Fibroblast of pulmonary artery (primary cell): ENCODE data around the gene NACC1.
"Not testable (repeated sequence)": the region's sequence is repeated elsewhere in the genome, so short reads cannot be mapped to it uniquely, and the experiment has no call there.

Source experiments
- DNase-seq: peaks from one replicate; pipeline ENCODE4 v3.0.0-alpha.2; 2010; ENCODE audit warnings: low read depth
- H3K4me3 ChIP-seq: replicated peaks from 2 replicates; pipeline ENCODE4 v1.5.1; 2011; ENCODE audit warnings: low read depth, mild to moderate bottlenecking, control low read depth, low read length, moderate library complexity
- CTCF ChIP-seq: IDR thresholded peaks from 2 replicates; pipeline ENCODE4 v1.5.1; 2011; ENCODE audit warnings: mild to moderate bottlenecking, control low read depth, low read length, inconsistent platforms; ENCODE audit errors: missing control alignments

NACC1 gene

GRCh38 chr19:13172346-13173138 lies 54.5 kb downstream of the NACC1 start:
- no peak for TF ChIP-seq CTCF
- peak; percentile 75 for DNase-seq
- H3K4me3 ChIP-seq = no peak overlapping the region

GRCh38 chr19:13173139-13173737 lies 55.2 kb downstream of the NACC1 start:
- no peak for TF ChIP-seq CTCF
- DNase-seq = no peak
- no peak overlapping the region for H3K4me3 ChIP-seq

GRCh38 chr19:13176345-13176744 lies 58.3 kb downstream of the NACC1 start:
- TF ChIP-seq CTCF = no peak
- no peak overlapping the region for H3K4me3 ChIP-seq
- no peak for DNase-seq

- DNase-seq, H3K4me3 ChIP-seq: not testable (repeated sequence)
These were observed 59.5 kb downstream of the NACC1 start for GRCh38 chr19:13177584-13177983.

- not testable (repeated sequence) for H3K4me3 ChIP-seq, DNase-seq
These were observed 60.2 kb downstream of the NACC1 start for GRCh38 chr19:13178291-13178690.

GRCh38 chr19:13181747-13182388 lies 63.8 kb downstream of the NACC1 start:
- no peak overlapping the region for H3K4me3 ChIP-seq
- peak; percentile 69 for DNase-seq
- TF ChIP-seq CTCF = no peak

- not testable (repeated sequence) for H3K4me3 ChIP-seq, DNase-seq
These were observed 66.9 kb downstream of the NACC1 start for GRCh38 chr19:13184926-13185325.

- not testable (repeated sequence) for H3K4me3 ChIP-seq, DNase-seq
These were observed 67.9 kb downstream of the NACC1 start for GRCh38 chr19:13185763-13186657.

- H3K4me3 ChIP-seq, DNase-seq: not testable (repeated sequence)
These were observed 68.6 kb downstream of the NACC1 start for GRCh38 chr19:13186688-13187087.
